GM19467 (cell line): ENCODE data around the gene LDLRAD1.
"Not testable (repeated sequence)": the region's sequence is repeated elsewhere in the genome, so short reads cannot be mapped to it uniquely, and the experiment has no call there.

Source experiments
- ATAC-seq: cut with Tn5 transposase; IDR thresholded peaks from one replicate; pipeline ENCODE4 v1.9.1; 2021; ENCODE audit warnings: mild to moderate bottlenecking, moderate library complexity; ENCODE audit not compliant: unreplicated experiment

LDLRAD1 gene, protein sequence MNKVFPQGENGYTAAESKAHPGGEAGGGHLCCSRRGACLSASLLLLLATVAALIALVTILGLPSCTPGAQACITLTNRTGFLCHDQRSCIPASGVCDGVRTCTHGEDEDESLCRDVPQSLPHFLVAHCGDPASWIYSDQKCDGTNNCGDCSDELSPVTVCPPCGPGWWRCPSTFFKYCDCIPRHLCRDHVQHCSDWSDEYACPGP

DNA sequence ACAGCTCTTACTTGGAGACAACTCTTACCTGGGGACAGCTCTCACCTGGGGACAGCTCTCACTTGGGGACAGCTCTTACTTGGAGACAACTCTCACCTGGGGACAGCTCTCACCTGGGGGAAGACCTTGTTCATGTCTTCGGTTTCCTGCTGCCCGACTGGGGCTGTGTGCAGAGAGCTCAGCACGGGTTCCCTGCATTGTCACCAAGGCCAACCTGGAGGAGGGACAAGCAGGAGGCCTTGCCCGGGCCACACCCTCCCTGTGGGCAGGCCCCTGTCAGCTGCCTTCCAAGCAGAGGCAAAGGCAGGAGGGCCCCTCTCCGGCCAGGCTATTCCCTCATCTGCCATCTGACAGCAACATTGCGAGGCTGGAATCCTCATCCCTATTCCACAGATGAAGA is at the start of gene LDLRAD1:
TSS of gene LDLRAD1 (minus strand) at position 208 of the 400 bp plus-strand sequence. CDS start at position 134, 74 bp downstream.
- ATAC-seq, result no peak

DNA sequence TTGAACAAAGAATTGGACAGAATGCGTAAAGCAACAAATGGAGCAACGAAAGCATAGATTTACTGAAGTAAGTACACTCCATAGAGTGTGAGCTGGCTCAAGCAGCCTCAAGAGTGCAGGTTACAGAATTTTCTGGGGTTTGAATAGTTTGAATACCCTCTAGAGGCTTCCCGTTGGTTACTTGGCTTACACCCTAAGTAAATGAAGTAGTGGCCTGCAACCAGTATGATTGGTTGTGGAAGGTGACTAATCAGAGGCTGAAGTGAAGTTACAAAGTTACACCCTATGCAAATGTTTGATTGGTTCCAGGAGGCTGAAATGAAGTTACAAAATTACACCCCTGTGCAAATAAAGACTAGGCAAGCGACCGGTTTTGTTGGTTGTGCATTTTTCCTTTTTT is 46.3 kb upstream of the LDLRAD1 start:
- no peak for ATAC-seq

DNA sequence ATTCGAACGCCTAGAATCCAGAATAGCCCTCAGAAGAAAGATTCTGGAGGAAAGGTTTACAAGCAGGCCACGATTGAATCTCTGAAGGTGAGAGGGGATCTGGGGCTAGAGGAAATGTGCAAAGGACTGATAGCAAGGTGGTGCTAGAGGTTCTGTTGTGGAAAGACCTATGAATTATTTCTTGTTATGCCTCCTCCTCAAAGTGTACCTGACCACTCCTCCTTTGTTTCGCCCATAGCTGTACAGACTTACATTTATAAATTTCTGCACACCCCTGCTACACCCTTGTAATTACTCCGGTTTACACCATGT is 36.4 kb upstream of the LDLRAD1 start:
- no peak for ATAC-seq

DNA sequence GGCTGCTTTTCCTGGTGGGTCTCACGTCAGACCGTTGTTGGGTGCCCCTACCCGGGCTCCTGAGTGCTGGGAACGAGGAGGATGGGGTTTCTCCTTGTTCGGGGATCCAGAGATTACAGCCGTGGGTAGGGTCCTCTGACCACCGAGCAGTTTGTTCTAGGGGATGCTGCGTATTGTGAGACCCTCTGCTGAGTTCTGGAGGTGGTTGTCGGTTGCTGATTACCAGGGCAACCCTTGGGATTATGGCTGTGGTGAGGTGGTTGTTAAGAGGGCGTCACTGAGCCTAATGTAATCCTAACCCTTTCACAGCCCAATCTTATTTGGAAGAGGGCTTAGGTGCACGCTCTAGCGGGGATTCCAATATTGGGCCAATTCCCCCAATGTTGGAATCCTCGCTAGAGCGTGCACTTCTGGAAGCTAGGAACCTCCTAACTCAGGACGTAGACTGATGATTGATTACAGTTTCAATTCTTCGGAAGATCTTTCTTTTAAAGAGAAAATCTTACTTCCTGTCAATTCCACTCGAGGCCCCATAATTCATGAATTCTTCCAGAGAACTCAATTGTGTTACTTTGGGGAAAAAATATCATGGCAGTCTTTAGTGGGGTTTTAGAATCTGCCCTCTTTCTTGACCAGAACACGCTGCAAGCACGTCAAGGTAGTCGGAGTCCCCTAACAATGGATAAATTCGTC is 35.9 kb upstream of the LDLRAD1 start:
- no peak for ATAC-seq

DNA sequence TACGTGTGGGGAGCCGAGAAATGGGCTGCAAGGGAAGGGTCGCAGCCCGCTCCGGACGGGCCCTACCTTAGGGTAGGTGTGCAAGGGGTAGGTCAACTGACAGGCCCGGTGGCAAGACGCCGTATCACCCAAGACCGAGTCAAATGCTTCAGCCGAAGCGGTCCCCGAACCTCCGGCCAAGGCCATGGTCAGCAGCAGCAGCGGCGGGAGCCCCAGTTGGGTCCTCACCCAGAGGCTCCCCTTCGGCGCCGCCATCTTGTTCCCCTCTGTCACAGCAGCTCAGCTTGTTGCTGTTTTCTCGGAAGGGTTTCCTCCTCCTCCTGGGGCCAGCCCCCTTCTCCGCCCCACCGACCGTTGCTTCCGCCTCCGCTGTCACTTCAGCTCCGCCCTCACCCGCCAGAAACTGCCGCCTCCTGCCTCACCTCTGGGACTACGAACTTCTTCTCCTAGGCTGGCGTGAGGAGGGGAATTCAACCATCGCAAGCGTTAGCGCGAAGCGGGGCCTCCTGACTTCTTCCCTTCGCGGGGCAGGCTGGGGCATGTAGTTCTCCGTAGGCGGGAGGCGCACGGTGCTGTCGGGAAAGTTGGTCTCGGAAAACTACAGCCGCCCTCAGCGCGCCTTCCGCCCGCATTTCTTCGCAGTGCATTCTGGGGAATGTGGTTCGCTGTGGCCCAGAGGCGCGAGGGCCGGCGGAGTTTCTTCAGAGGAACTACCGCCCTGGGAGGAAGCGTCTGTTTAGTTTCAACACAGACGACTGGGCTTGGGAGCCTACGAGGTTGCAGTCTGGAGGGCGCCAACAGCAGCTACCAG is 35.2 kb upstream of the LDLRAD1 start, which contains the start of the genes TCEANC2 and TMEM59:
TSS of gene TCEANC2 (plus strand) at position 675 of the 811 bp plus-strand sequence. CDS start 815 bp downstream, outside the sequence.
TSS of gene TMEM59 (minus strand) at position 271 of the 811 bp plus-strand sequence. CDS start at position 255, 16 bp downstream.
- peak; percentile 94 for ATAC-seq

DNA sequence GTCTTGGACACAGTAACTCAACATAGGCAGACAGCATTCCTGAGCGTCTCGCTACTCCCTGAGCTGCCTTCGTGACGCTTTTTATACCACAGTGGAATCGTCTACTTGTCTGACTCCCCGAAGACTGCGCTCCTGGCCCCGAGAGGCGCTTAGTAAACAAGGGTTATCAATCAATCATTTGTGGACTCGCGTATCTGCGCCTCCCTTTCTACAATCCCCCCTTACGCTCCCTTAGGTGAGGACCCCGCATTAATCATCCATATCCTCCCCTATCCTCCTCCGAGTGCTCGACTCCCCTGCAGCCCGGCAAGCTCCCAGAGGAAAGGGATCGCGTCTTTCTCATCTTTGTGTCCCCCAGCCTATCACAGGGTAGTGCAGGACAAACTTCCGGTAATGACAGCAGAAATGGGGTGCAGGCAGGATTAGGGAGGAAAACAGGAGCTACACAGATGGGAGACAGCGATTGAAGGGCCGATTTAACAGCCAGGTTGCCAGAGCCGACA is 34.5 kb upstream of the LDLRAD1 start:
- ATAC-seq, result peak; percentile 4

DNA sequence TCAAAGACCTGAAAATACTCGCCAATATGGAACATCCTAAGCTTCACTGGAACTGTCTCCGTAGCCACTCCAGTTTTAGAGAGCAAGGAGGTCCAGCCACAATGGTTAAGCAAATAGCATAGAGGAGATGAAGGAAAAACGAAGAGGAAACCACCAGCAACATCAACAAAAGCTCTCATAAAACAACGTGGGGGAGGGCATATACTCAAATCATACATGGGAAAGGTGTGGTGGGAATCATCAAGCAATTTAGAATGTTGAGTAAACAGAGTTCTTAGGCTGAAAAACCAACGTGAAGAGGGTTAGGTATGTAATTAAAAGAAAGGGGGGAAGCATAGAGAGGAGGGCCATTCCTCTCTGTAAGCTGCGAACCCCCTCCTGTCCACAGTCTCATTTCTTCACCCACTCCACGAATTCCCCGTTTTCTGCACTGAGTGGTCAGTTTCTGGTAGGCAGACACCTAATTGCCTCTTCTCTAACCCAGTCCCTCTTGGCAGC is 34.0 kb upstream of the LDLRAD1 start:
- ATAC-seq, result no peak

DNA sequence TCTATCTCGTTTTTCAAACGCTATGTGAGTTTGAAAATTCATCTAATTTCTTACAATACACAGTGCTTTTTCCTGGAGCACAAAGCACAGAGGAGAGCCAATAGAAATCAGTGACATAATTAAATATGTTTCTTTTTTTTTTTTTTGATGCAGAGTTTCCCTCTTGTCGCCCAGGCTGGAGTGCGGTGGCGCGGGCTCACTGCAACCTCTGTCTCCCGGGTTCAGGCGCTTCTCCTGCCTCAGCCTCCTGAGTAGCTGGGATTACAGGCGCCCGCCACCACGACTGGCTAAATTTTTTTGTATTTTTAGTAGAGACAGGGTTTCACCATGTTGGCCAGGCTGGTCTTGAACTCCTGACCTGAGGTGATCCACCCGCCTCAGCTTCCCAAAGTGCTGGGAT is 32.4 kb upstream of the LDLRAD1 start:
- ATAC-seq, result not testable (repeated sequence)

DNA sequence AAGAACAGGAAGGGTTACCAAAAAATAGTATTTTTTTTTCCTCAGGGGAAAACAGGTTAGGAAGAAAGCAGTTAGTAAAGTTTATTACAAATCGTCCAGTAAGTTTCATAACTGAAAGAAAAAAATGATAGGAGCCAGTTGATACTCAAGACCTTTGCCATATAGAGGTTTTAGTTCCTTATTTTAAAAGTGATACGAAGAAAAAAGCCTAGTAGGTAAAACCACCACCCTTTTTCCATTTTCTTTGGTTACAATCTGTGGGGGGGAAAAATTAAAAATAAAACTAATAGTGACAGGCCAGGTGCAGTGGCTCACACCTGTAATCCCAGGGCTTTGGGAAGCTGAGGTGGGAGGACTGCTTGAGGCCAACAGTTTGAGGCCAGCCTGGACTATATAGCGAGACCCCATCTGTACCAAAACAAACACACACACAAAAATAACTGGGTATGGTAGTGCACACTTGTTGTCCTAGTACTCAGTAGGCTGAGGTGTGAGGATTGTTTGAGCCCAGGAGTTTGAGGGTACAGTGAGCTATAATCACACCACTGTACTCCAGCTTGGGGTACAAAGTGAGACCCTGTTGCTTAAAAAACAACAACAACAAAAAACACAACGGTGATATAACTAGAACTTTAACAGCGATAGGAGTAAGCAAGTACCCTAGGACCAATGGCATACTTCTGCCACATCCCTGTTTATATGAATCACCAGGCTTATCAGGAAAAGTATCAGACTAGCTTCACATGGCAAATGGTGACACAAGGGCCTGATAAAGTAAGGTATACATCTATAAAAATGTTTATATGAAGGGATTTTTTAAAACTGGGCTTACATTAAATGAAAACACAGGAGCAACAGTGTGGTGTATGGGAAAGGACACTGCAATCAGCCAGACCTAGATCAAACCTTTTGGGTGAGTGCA is 29.7 kb upstream of the LDLRAD1 start:
- ATAC-seq, result no peak

DNA sequence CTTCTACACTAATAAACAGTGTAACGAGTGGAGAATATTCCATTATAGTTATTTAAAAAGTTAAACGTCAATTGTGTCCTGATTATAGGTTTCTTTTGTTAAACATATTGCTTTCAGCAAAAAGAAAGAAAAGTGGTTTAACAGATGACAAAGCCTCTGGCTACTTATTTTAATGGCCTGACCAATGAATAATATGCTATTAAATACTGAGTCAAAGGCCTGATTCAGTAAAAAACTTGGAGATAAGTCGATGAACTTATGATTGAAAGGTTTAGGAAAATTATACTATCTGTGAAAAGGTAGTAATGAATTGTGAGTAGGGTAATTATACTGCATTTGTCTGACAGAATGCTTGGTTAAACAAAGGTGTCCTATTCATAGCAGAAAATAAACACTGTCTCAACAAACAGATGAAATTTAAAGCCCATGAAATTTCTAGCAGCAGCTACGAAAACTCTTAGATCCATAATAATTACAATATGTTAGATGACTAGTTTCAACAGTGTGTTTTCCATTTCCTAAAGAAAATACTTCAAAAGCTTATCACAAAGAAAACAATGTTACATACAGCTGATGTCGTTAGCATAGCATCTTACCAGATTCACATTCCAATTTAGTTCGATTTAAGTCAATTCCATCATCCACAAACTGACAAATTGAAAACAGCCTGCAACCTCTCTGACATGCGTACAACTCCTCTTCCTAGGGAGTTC is 28.8 kb upstream of the LDLRAD1 start:
- ATAC-seq, result no peak

DNA sequence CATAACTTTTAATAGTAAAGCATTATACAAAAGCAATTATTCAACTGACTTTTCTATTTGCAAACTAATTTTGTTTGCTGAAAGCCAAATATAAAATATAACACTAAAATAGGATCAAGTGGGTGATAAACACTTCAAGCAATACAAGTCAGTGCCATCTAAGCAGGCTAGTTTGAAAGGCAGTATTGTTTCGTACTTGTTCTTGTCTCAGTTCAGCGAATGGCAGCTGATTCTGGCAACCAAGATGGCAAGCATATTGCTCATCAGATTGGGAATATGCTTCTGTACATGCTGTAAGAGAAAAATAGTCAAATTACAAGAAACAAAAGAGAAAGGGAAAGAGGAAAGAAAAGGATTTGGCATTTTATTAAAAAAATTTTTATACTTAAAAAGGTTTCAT is 27.5 kb upstream of the LDLRAD1 start:
- no peak for ATAC-seq

DNA sequence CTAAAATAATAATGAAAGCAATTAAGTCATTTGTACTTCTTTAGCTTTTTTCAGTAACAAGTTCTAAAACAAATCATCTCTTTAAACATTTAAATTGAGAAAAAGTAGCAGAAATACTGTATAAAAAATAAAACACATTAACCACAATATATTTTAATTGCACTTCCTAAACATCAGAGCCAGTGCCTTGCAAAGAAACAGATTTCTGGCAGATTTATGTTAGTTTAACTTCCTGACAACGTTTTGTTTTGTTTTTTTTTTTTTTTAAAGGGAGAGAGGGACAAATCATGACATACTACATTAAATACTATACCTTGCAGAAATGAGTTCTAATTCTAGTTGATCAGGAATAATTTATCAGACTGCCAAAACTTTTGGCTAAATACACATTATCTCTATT is 23.8 kb upstream of the LDLRAD1 start:
- no peak for ATAC-seq

DNA sequence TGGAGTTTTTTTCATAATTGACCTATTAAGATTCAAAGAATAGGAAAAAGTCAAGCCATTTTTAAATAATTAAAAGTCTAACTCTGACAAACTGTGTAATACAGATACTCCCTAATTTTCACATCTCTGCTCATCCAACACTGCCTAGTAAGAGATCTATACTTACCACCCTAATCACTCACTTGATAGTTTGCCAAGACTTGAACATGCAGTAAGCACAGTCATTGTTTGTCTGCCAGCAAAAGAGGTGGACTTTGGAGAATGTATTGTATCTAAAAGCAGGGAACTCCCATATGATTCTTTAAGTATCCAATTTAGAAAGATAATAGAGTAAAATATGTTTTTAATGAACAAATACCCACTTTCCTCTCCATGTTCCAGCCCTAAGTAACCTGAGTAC is 19.5 kb upstream of the LDLRAD1 start:
- ATAC-seq, result no peak

DNA sequence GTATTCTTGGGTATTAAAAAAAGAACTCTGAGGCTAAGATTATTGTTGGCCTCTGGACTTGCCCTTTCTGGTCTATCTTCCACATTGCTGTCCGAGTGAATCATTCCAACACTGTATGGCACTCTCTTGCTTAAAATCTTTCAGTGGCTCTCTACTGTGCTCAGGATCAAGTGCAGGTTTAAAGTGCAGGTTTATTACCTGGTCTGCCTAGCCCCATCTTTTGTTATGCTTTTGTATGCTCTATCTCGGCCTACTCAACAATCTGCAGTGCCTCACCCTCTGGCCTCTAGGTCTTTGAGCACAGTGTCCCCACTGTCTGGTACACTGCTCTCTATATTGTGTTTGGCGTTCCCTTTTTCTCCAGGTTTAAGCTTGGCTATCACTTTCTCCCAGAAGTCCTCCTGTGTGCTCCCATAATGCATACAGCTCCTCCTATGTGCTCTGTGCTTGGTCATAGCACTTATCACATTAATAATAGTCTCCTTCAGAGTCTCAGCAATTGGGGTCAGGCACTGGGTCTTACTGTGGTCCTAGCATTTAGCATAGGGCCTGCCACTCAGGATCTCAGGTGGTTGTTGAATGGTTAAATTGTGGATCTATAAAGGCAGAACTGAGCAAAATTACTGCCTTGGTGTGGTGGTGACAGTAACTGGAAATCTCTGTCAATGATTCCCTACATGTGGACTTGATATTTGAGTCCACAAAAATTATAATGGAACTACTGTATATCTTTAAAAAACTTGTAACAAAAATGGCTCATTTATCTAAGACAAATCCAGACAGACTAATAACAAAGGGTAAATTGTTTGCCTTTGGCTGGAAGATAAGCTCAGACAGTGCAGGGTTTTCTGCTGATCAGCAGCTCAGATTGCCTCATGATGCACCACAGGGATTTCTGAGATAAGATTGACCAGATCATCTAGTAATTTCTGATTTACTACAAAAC is 10.6 kb upstream of the LDLRAD1 start:
- no peak for ATAC-seq

DNA sequence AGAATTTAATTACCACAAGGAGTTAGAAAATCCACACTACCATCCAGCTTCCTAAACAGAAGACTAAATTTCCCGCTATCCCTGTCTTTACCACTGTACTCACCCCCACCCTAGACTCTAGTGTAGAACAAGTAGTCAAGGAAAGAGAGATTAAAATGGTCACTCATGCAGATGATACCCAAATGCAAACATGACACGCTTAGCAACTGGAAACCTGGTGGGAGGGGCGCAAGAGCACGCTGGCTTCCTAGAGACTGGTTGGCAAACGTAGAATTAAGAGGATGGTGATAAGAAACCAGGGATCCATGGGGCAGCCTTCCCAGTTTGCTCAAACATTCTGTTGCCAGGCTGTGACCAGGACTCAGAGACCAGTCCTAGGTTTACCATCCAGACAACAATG is 9.9 kb upstream of the LDLRAD1 start:
- no peak for ATAC-seq

DNA sequence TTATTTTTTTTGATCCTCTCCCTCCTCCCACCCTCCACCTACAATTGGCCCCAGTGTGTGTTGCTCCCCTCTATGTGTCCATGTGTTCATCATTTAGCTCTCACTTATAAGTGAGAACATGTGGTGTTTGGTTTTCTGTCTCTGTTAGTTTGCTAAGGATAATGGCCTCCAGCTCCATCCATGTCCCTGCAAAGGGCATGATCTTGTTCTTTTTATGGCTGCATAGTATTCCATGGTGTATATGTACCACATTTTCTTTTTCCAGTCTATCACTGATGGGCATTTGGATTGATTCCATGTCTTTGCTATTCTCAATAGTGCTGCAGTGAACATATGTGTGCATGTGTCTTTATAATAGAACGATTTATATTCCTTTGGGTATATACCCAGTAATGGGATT is 6.8 kb upstream of the LDLRAD1 start:
- not testable (repeated sequence) for ATAC-seq

DNA sequence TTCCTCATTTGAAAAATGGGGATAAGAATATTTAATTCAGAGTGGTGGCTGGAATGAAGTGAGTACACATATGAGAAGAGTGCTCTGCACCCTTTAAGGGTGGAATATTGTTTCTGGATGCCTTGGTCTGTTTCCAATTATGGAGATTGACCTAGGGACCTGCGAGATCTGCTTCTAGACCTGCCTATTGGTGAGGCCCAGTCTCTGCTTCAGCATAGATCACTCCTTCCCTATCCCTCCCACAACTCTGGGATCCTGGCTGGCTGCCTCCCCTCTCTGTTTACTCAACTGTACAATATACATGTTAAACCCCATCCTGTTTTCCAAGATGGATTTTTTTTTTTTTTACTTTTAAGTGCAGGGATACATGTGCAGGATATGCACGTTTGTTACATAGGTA is 6.4 kb upstream of the LDLRAD1 start:
- ATAC-seq, result no peak

DNA sequence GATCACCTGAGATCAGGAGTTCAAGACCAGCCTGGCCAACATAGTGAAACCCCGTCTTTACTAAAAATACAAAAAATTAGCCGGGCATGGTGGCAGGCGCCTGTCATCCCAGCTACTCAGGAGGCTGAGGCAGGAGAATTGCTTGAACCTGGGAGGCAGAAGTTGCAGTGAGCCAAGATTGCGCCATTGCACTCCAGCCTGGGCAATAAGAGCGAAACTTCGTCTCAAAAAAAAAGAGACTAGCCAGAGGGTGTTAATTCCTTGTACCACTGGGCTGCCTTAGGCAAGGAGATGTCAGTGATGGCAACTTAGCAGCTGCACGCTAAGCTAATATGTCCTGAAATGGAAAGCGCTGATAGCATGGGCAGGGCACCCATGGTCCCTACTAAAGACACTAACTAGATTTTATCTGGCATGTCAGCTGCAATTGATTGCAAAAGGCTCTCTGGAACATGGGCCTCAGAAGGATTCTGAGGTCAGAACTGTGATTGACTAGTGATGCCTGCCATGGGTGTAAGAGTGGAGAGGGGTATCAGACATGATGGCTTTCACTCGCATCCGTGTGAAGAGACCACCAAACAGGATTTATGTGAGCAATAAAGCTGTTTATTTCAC is 1.7 kb upstream of the LDLRAD1 start:
- not testable (repeated sequence) for ATAC-seq
